HS-27A (cell line): ENCODE measurements around the gene SECTM1.

Experiments used
- DNase-seq: peaks from one replicate; pipeline ENCODE4 v3.0.0-alpha.2; 2012; ENCODE audit warnings: low read depth, missing footprints

SECTM1 gene

DNA sequence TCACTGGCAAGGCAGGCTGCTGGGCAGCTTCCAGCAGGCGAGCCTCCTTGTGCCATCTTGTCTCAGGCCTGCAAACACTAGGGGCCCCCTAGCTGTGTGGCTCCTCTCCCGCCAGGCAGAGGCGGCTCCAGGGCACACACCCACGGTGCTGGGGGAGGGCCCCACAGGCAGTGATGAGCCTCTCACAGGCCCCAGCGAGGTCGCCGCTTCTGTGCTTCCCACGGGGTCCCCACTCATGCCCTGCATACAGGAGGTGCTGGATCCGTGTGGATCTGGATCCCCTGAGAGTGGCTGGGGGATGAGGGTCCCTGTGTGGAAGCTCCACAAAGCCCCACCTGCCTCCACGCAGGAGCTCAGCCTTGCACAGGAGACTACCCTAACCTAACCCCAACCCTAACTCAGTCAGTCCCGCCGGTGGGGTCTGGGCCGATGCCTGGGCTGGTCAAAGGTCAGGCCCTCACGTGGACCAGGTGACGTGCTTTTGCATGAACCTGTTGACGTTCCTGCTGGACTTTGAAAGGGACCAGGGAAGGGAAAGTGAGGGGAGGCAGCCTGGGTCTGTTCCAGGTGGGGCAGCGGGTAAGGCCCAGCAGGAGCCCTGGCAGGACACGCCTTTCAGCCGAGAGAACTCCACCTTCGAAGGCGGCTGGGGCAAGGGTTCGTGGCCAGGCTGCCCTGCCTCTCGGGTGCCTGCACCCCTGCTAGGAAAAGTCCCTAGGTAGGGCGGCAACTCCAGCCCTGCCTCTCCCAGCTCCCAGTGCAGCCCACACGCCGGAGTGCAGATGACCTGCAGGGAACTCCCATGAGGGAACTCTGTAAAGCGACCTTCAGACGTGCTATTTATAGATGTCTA, 5.2 kb downstream of the SECTM1 start:
- DNase-seq = no peak

DNA sequence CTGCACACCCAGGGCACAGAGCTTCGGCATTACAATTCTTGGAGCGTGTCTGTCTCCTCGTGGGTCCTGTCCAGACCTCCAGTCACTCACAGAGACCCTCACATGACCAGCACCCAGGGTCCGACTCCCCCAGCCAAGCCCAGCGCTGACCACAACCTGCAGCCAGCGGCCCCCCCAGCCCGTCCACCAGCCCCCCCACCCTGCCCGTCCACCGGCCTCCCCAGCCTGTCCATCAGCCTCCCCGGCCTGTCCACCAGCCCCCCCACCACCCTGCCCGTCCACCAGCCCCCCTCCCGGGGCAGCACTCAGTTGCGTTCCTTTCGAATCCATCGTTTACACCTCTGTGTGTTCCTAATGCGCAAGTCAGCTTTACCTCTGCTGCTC, 5.8 kb downstream of the SECTM1 start:
- no peak for DNase-seq

DNA sequence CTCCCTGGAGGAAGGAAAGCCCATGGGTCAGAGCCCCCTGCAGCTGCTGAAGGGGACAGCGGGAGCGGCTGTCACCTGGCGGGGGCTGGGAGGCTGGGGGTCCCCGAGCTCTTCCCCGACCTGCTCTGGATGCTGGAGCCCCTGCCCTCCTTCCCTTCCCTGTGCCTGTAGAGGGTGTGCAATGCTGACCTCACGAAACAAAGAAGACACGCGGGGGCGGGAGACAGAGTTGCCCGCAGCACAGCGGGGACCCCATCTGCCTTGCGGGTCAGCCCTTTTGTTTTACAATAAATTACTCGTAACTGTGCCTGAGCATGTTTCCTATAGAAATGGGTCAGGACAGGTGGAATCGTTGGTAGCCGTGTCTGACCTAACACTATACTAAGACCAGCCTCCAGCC, 6.3 kb downstream of the SECTM1 start:
- no peak for DNase-seq

DNA sequence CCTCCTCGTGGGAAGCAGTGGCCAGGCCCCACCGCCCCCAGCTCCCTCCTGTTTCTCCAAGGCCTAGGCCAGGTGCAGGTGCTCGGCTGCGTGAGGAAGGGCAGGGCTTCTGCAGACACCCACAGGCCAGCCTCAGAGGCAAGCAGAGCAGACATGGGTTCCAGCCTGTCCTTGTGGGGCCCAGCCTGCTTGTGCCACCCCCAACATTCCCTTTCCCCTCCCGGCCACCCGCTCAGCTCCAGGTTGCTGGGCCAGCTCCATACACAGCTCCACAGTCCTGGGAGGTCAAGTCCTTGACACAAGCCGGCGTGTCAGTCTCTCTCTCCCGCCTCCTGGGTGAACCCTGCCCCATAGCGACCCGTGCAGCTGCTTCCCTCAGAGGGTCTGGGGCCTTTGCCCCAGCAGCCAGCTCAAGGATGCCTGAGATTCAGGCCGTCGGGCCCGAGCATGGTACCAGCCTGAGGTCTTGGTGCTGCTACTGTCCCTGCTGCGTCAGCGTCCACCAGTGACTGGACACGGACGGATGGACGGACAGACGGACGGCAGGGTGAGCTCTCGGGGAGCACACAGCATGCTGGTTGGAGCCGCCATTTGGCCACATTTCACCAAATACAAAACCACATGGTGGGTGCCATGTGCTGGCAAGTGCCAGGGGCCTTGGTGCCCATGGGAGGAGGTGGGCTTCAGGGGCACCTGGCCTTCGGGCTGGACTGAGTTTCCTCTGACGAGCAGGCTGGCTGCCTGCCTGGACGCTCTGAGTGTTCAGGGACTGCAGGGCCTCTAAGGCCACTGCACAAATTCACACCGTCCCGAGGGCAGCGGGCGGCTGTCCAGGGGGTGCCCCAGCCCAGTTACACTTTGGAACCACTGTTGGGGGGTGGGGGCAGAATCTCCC, 8.0 kb downstream of the SECTM1 start:
- no peak for DNase-seq

DNA sequence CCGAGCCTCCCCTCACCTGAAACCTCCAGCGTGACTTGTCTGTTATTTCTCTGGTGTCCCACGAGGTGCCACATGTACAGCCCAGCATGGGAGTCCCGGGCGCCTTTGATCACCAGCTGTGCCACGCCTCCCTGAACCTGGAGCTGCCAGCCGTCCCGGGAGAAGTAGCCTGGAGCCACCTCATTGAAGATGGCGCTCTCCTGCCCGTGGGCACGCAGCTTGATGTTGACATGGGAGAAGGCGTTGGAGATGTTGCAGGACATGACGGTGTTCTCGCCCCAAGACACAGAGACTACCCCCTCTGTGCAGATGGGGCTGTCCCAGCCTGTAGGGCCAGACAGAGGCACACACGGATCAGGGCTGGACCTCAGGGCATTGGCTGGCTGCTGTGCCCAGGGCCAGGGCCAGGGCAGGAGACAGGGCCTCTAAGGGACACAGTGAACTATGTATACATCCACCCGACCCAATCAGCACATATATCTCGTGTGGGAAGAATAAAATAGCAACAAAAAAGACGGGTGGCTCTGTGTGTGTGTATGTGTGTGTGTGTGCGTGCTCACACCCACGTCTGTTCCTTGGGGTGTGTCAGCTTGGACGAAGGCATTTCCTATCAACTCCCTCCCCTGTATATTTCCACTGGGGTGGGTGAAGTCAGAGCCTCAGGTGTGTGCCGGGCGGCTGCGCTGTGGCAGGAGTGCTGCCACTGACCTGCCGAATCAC, 8.8 kb downstream of the SECTM1 start:
- DNase-seq = no peak

DNA sequence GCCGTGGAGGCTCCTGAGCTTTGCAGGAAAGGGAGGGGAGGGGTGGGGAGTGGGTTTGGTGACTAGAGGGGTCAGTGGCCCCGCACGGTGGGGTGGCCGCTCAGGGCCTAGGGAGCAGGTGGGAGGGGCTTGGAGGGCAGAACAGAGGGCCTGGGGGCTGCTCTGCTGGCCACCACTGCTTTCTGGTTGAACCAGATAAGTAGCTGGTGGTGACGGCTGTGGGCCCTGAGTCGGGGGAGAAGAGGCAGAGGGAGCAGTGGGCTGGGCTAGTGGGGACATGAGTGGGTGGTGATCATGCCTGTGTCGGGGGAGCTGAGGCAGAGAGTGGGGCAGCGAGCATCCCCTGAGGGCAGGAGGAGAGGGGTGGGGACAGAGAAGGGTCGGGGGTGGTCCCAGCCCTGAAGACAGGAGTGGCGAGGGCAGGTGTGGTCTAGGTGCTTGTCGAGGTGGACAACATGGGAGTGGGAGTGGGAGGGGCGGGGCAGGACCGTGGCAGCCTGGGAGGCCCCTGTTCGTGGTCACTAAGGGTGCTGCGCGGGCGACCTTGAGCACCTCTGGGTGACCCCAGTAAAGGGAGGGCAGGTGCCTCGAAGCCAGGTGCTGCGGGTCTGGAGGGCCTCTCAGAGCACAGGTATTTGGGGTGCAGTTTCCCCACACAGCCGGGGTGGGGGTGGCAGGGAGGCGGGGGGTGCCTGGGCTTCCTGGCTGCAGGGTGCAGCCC, 9.9 kb downstream of the SECTM1 start:
- DNase-seq = no peak

DNA sequence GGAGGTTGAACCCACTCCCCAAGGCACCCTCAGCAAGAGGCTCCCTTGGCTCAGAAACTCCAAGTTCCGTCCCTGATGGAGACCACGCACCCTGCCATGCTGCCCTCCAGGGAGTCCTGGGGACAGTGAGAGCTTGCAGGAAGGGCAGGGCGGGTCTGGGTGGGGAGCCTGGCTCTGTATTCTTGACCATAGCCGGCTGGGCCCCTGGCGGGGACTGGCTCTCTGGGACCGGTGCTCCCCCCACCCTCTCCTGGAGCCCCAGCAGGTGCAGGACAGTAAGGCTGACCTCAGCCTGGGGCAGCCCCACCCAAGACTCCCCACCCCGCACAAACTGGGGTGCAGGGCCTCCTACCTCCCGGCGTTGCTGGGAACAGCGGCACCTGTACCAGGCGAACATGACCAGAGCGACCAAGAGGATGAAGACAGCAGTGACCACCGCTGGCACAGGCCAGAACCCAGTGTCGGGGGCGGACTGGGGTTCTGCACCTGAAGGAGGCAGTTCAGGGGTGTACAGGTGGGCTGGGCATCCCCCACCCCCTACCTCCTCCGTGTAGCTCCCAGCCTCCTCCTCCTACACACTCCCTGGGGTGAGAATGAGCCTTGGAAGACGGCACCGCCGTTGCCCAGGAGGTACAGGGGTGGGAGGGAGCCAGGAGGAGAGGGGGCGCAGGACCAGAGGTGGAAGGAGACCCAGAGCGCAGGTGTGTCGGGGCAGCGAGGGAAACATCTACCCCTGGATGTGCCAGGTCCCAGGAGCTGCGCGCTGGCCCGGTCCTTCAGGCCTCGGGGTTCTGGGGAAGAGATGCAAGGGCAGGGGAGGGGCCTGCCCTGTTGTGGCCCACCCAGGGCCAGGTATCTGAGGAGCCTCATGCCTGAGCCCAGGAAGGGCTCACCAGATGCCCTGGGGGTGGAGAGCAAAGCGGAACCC, 10.8 kb downstream of the SECTM1 start:
- no peak for DNase-seq

DNA sequence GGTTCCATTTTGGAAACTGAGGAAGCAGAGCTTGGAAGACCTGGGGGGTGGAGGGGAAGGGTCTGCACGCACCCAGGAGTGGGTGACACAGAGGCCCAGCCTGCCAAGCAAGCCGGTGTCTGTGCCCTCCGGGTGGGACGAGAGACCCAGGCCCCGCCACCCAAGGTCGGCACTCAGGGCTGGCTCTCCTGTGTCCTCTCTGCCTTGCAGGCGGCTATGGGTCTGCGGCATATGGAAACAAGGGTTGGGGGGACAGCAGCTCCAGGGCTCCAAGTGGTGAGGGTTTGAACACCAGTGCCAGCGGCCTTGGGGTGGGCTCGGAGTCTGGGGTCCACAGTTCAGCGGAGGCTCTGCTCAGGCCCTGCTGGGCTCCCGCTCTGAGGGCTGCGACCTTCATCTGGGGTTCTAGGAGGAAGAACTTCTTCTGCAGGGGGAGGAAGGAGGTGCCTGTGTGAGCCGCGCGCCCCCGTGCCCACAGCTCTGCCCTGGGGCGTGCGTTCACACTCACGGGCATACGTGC, 11.6 kb downstream of the SECTM1 start:
- DNase-seq = no peak

DNA sequence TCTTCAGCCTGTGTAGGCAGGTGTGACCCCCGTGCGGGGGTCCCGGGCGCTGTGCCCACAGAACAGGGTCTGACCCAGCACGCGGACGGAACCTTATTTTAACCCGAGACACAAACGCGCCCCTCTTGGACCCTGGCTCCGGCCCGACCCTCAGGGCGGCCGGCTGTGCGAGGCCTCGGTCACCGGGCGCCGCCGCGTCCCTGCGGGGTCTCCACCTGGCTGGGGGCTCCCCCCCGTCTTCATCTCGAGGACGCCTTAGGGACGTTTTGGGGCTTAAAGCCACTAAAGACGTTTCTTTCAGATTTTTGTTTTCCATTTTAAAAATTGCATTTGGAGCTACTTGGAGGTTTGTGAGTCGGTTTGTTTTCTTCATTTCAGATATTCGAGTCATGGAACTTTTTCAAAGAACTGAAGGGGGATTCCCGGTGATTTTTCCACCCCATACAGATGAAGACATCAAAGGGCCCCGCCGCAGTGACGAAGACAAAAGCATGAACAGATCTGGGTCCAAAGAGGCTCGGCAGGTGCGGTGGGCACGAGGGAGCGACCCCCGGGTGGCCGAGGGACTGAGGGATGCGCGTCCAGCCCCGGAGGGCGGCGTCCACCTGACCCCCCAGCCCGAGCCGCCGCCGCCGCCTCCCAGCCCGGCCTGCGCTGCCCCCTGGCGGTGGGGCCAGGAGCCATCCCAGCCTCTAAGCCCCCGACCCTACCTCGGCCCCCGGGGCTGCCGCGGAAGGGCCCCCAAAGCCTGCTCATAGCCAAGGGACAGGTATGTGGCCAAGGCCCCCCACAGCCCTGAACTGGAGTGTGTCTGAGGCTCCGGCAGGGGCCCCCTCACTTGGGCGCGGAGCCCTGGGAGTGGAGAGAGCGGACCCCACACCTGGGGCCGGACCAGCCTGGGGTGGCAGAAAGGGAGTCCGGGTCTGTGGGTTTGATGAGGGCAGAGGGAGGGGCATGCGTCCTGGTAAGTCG, 12.3 kb downstream of the SECTM1 start:
- DNase-seq = no peak

DNA sequence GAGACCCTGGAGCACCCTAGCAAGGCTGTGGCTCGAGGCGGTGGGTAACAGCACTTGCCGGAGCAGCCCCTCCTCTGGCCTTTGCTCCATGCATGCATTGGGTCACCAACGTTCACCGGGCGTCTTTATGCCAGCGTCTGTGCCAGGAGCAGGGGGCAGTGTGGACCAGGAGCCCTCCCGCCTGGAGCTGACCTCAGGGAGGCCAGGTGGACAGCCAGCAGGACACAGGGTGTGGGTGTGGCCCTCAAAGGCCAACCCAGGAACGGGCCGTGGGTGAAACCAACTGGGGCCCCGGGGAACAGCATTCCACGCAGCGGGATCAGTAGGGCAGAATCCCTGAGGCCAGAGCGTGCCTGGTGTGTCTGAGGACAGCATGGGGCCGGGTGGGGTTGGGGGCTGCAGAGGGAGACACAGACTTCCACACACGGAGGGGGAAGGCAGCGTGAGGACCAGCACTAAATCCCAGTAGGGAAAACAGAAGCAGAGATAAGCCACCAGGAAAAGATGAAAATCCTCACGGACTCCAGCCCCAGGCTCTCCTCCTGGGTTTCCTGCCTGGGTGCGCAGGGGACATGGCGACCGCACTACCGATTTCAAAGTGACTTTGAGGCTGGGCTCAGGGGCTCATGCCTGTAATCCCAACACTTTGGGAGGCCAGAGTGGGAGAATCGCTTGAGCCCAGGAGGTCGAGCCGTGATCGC, 13.3 kb downstream of the SECTM1 start:
- no peak for DNase-seq

DNA sequence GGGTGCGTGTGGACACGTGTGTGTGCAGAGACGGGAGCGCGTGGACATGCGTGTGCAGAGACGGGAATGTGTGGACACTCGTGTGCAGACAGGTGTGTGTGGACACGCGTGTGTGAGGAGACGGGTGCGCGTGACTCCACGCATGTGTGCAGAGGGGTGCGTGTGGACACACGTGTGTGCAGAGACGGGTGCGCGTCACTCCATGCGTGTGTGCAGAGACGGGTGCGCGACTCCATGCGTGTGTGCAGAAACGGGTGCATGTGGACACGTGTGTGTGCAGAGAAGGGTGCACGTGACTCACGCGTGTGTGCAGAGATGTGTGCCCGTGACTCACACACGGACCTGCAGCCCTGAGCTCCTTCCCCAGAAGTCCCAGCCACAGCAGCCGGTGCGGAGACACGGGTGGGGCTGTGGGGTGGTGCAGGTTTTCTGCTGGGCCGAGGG, 13.9 kb downstream of the SECTM1 start:
- no peak for DNase-seq

DNA sequence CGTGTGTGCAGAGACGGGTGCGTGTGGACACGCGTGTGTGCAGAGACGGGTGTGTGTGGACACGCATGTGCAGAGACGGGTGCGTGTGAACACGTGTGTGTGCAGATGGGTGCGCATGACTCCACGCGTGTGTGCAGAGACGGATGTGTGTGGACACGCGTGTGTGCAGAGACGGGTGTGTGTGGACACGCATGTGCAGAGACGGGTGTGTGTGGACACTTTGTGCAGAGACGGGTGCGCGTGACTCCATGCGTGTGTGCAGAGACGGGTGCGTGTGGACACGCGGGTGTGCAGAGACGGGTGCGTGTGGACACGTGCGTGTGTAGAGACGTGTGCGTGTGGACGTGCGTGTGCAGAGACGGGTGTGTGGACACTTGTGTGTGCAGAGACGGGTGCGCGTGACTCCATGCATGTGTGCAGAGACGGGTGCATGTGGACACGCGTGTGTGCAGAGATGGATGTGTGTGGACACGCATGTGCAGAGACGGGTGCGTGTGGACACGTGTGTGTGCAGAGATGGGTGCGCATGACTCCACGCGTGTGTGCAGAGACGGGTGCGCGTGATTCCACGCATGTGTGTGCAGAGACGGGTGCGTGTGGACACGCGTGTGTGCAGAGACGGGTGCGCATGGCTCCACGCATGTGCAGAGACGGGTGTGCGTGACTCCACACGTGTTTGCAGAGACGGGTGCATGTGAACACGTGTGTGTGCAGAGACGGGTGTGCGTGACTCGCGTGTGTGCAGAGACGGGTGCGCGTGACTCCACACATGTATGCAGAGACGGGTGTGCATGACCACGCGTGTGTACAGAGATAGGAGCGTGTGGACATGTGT, 14.6 kb downstream of the SECTM1 start:
- no peak for DNase-seq

DNA sequence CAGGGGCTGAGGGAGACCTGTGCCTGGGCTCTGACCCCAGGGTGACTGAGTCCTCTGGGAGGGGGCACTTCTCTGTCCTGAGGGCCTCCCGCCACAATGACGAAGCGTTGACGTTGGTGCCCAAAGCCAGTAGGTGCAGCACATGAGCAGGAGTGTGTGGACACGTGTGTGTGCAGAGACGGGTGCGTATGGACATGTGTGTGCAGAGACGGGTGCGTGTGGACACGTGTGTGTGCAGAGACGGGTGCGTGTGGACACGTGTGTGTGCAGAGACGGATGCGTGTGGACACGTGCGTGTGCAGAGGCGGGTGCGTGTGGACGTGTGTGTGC, 15.4 kb downstream of the SECTM1 start:
- no peak for DNase-seq

DNA sequence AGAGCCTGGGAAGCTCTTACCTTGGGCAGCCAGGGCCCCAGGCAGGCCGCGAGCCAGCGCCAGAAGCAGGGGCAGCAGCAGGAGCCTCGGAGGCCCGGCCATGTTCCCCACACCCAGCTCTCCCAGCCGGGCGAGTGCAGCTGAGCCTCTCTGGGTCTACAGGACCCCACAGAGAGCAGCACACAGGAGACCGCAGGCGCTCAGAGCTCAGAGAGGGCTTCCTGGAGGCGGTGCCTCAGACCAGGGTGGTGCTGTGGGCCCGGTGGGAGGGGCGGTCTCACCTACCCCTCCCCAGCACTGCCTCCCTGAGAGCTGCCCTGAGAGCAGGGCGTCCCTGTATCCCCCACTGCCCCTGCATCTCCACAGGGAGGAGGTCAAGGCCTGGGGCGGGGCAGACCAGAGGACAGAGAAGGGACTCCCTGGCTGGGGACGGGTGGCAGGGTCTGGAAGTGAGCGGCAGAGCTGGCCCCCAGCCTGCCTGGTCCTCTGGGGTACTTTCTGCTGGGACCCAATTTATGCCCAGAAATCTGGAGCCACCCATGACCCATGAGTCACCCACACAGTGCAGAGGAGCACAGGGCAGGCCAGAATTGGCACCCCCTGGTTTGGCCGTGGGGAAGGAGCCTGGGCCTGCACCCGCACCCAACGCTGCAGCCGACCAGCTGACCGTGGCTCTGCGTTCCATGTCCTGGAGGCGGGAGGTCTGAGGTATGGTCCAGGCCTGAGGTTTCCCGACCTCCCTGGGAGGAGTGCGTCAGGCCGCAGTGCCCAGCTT, 16.0 kb downstream of the SECTM1 start, which contains the start of gene CD7:
Gene CD7 (minus strand): TSS at position 215 of the 775 bp plus-strand sequence. CDS start 113 bp downstream, at position 102.
- DNase-seq = no peak

DNA sequence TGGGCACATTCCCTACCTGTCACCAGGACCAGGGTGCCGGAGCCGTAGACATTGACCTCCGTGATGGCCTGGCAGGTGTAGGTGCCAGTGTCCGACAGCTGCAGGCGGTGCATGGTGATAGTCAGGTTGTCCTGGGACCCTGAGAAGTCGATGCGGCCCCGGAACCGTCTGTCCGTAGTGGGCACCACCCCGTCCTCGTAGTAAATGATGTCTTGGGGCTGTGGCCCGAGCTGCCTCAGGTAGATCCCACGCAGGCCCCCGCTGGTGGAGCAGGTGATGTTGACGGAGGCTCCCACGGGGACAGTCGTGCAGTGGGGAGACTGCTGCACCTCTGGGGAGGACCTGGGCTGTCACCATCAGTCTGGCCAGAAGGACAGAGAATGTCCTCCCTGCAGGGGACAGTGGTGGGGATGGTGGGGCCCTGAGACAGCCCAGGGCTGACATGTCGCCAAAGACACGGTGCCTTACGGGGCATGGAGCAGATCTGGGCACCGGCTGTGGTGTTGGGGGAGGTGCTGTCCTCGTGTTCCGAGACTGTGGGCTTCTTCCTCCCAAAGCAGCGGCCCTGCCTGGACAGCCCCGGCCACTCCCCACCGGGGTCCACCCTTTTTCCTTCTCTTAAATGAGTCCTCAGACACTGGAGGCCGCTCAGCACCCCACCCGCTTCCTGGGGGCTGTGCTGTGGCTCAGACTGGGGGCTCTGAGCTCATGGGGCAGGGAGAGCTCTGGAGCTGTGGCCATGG, 16.7 kb downstream of the SECTM1 start:
- no peak for DNase-seq

DNA sequence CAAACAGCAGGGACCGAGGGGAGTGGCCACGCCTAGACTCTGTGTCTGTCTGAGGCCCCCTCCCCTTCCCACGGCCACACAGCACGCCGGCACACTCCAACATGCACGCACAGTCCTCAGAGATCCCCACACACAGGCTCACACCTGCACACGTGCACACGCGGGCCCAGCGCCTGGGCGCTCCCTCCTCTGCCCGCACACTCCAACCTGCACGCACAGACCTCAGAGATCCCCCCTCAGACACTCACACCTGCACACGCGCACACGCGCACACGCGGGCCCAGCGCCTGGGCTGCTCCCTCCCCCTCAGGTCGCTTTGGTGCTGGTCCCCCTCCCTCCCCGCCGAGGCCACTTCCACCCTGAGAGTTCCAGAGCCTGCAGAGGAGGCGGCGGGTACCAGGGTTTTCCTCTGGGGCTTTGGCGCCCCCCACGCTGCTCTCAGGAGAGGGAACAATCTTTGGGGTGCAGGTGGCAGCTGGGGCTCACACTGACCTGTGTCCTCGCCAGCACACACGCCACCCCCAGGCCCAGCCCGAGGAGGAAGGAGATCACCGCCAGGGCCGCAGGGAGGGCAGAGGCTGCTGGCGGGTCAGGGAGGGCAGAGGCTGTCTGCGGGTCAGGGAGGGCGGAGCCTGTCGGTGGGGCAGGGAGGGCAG, 17.7 kb downstream of the SECTM1 start:
- DNase-seq = no peak
